K562 (cell line): ENCODE results near the gene NFATC3.

Experiments
- CBX3 ChIP-seq, 2 experiments: IDR thresholded peaks; 1 replicate in 1 of 2; 2 replicates in 1 of 2; pipeline ENCODE4 v1.6.1; 2012; ENCODE audit warnings: inconsistent platforms in 2 of 2, low read length in 2 of 2, borderline replicate concordance in 1 of 2, control low read depth in 1 of 2
- EGR1 ChIP-seq: fragments of 450-650 bp; conservative IDR thresholded peaks from 2 replicates; pipeline ENCODE4 v1.6.1; 2017; ENCODE audit warnings: mild to moderate bottlenecking
- HCFC1 ChIP-seq: IDR thresholded peaks from 2 replicates; pipeline ENCODE4 v1.6.1; 2012; ENCODE audit warnings: low read depth, low read length, improper control_type of control experiment
- HNRNPLL ChIP-seq: fragments of 200-400 bp; formaldehyde crosslinking; IDR thresholded peaks from 2 replicates; pipeline ENCODE4 v1.6.1; 2017; ENCODE audit warnings: low read length, low read depth, mild to moderate bottlenecking; ENCODE audit not compliant: poor library complexity, severe bottlenecking
- MTA2 ChIP-seq: fragments of 450-650 bp; IDR thresholded peaks from 2 replicates; pipeline ENCODE4 v1.6.1; 2016; ENCODE audit warnings: low read depth
- POLR2AphosphoS2 ChIP-seq: IDR thresholded peaks from 2 replicates; pipeline ENCODE4 v1.6.1; 2012; ENCODE audit warnings: low read length, improper control_type of control experiment
- ZNF184 ChIP-seq: sonication (generic); formaldehyde crosslinking; IDR thresholded peaks from 2 replicates; pipeline ENCODE4 v1.5.0; 2020; ENCODE audit warnings: missing genetic modification reagents
- ZNF551 ChIP-seq: fragments of 250-450 bp; sonication (Bioruptor Pico); IDR thresholded peaks from 2 replicates; pipeline ENCODE4 v1.5.0; 2021; ENCODE audit warnings: mild to moderate bottlenecking, moderate library complexity

DNA sequence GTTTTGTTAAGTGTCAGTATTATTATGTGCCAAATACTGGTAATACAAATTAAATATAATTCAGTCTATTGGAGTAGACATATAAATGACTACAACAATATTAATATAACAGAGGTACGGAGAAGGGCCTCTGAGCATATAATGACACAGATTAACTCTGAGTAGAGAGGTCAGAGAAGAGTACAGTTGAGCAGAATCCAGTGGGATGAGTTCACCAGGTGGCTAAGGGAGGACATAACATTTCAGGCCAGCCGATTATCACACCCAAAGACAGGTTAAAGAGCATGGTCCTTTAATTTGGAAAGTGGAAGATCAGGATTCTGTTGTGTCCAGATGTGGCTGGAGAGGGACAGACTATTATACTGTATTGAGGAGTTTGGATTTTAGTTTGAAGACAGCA is 11.3 kb downstream of the NFATC3 start:
- TF ChIP-seq ZNF551 (CRISPR knock-in tag), result no peak
- TF ChIP-seq MTA2, result no peak
- TF ChIP-seq POLR2AphosphoS2, result no peak
- no peak for TF ChIP-seq HNRNPLL
- TF ChIP-seq HCFC1, result no peak
- TF ChIP-seq EGR1, result no peak
- TF ChIP-seq CBX3 (IDR thresholded peaks at IDR 0.05; ENCODE audit: borderline replicate concordance in 1 of 2, low read length in 2 of 2), result no peak
- TF ChIP-seq ZNF184, result no peak
